Measurements from ENCODE around the gene NRXN2. TPM values are rescaled to one million over a fixed set of nuclear protein-coding genes. Genes with fewer than 3 reads are reported as not detected.

NRXN2 gene
- polyA plus RNA-seq, 3 donors: 0.07 TPM; not detected in 2

DNA sequence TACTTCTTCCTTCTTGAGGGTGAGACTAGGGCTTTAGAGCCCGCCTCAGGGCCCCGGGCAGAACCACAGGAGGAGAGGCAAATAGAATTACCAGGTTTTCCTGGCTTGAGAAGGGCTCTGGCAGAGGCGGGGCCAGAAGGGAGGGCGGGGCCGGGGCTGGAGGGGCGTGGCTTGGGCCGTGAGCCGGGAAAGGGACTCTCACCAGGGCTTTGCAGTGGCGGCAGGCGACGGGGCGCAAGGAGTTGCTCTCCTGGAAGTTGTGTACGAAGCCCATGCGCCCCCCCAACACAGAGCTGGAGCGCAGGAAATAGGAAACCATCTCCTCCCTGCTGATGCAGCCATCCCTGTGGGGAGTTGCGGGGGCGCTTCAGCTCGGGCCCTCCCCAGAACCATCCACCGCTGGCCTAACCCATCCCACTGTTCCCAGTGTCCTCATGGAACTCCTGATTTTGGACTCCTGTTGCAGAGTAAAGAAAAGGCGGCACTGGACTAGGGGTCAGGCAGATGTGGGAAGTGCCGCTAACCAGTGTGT, 6.9 kb upstream of the NRXN2 start:
- H3K27me3 ChIP-seq (ENCODE audit: control insufficient read depth in 2 of 2, insufficient read depth in 2 of 2, low read length in 2 of 2): no peaks in the 10 kb centered on the region
- Mint-ChIP-seq H3K4me1 (peaks cover 18% of the 10 kb centered on the region), H3K36me3 (peaks cover 67 to 83% of the 10 kb centered on the region in 2 donors), H3K27ac (peak overlapping the region in 1 of 7 donors; percentile 25), H3K27me3 (ENCODE audit: low read depth in 3 of 3) (peaks cover 0 to 2% (median 0%) of the 10 kb centered on the region in 3 donors), H3K9me3 (no peaks in the 10 kb centered on the region), H3K4me3 (no peak overlapping the region)
- no peak overlapping the region for H3K27ac ChIP-seq (ENCODE audit: low read depth in 1 of 2, low read length in 2 of 2)
- H3K9me3 ChIP-seq (replicated peaks in 1 of 2; ENCODE audit: control insufficient read depth in 1 of 2, insufficient read depth in 1 of 2, low read length in 2 of 2): no peaks in the 10 kb centered on the region
- H2AFZ ChIP-seq (ENCODE audit: insufficient read depth, low read depth, low read length, poor library complexity, severe bottlenecking): no peak overlapping the region
- WGBS (ENCODE audit: insufficient coverage): 81% methylated on average over 8 of the region's 21 CpGs
- DNase-seq: no peak
- H3K4me1 ChIP-seq (ENCODE audit: control insufficient read depth in 1 of 2, insufficient read depth in 2 of 2, low read length in 2 of 2): peaks cover 4 to 14% of the 10 kb centered on the region in 2 donors
- no peak overlapping the region for H3K4me2 ChIP-seq (replicated peaks; ENCODE audit: extremely low read depth, low read length, poor library complexity, severe bottlenecking)
- H4K20me1 ChIP-seq (ENCODE audit: insufficient read depth, low read length): peaks cover 64% of the 10 kb centered on the region
- H3K4me3 ChIP-seq (replicated peaks in 1 of 3; ENCODE audit: low read depth in 2 of 3, low read length in 3 of 3): no peak overlapping the region
- TF ChIP-seq, protein P1, sequence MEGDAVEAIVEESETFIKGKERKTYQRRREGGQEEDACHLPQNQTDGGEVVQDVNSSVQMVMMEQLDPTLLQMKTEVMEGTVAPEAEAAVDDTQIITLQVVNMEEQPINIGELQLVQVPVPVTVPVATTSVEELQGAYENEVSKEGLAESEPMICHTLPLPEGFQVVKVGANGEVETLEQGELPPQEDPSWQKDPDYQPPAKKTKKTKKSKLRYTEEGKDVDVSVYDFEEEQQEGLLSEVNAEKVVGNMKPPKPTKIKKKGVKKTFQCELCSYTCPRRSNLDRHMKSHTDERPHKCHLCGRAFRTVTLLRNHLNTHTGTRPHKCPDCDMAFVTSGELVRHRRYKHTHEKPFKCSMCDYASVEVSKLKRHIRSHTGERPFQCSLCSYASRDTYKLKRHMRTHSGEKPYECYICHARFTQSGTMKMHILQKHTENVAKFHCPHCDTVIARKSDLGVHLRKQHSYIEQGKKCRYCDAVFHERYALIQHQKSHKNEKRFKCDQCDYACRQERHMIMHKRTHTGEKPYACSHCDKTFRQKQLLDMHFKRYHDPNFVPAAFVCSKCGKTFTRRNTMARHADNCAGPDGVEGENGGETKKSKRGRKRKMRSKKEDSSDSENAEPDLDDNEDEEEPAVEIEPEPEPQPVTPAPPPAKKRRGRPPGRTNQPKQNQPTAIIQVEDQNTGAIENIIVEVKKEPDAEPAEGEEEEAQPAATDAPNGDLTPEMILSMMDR (IDR thresholded peaks at IDR 0.05): no peak
- intact Hi-C loops (cut with micrococcal nuclease): no loop called here
- no peak overlapping the region for H3K9ac ChIP-seq (ENCODE audit: insufficient read depth, low read length, poor library complexity, severe bottlenecking)
- peaks cover 58 to 84% of the 10 kb centered on the region in 2 donors for H3K36me3 ChIP-seq (replicated peaks in 1 of 2; ENCODE audit: control insufficient read depth in 1 of 2, insufficient read depth in 2 of 2, low read length in 2 of 2)
- peaks cover 15% of the 10 kb centered on the region for H3K79me2 ChIP-seq (ENCODE audit: insufficient read depth, low read length)

- H3K27me3 ChIP-seq (ENCODE audit: control insufficient read depth in 2 of 2, insufficient read depth in 2 of 2, low read length in 2 of 2): no peaks in the 10 kb centered on the region
- H3K4me2 ChIP-seq (replicated peaks; ENCODE audit: extremely low read depth, low read length, poor library complexity, severe bottlenecking): no peak overlapping the region
- H3K4me1 ChIP-seq (ENCODE audit: control insufficient read depth in 1 of 2, insufficient read depth in 2 of 2, low read length in 2 of 2): peaks cover 8 to 23% of the 10 kb centered on the region in 2 donors
- peaks cover 69% of the 10 kb centered on the region for H4K20me1 ChIP-seq (ENCODE audit: insufficient read depth, low read length)
- no peak overlapping the region for H2AFZ ChIP-seq (ENCODE audit: insufficient read depth, low read depth, low read length, poor library complexity, severe bottlenecking)
- no peak overlapping the region for H3K4me3 Mint-ChIP-seq
- H3K9me3 Mint-ChIP-seq: no peaks in the 10 kb centered on the region
- WGBS (ENCODE audit: insufficient coverage): 98% methylated on average over 5 of the region's 11 CpGs
- H3K79me2 ChIP-seq (ENCODE audit: insufficient read depth, low read length): peaks cover 11% of the 10 kb centered on the region
- peaks cover 0 to 2% (median 0%) of the 10 kb centered on the region in 3 donors for H3K27me3 Mint-ChIP-seq (ENCODE audit: low read depth in 3 of 3)
- H3K9me3 ChIP-seq (replicated peaks in 1 of 2; ENCODE audit: control insufficient read depth in 1 of 2, insufficient read depth in 1 of 2, low read length in 2 of 2): no peaks in the 10 kb centered on the region
- DNase-seq: no peak
- no peak overlapping the region for H3K4me3 ChIP-seq (replicated peaks in 1 of 3; ENCODE audit: low read depth in 2 of 3, low read length in 3 of 3)
- intact Hi-C loops (cut with micrococcal nuclease): no loop called here
- peaks cover 57 to 73% of the 10 kb centered on the region in 2 donors for H3K36me3 Mint-ChIP-seq
- TF ChIP-seq, protein P1 (IDR thresholded peaks at IDR 0.05): no peak
- H3K27ac ChIP-seq (ENCODE audit: low read depth in 1 of 2, low read length in 2 of 2): no peak overlapping the region
- H3K4me1 Mint-ChIP-seq: peaks cover 25% of the 10 kb centered on the region
- peaks cover 51 to 76% of the 10 kb centered on the region in 2 donors for H3K36me3 ChIP-seq (replicated peaks in 1 of 2; ENCODE audit: control insufficient read depth in 1 of 2, insufficient read depth in 2 of 2, low read length in 2 of 2)
- no peak overlapping the region for H3K9ac ChIP-seq (ENCODE audit: insufficient read depth, low read length, poor library complexity, severe bottlenecking)
- H3K27ac Mint-ChIP-seq: peak overlapping the region in 1 of 7 donors; percentile 46
Observed at GRCh38 chr11:64728757-64729365, 5.9 kb upstream of the NRXN2 start.
